A549 (cell line): ENCODE data around the gene TRAPPC2L.

ENCODE experiments used
- EHF ChIP-seq: fragments of 250-450 bp; sonication (Bioruptor Pico); IDR thresholded peaks from 2 replicates; pipeline ENCODE4 v1.5.0; 2020; ENCODE audit warnings: mild to moderate bottlenecking
- JUNB ChIP-seq: fragments of >200 bp; sonication (Bioruptor Twin); formaldehyde crosslinking; IDR thresholded peaks from 2 replicates; pipeline ENCODE4 v1.6.1; 2016
- MYC ChIP-seq: IDR thresholded peaks from 2 replicates; pipeline ENCODE4 v1.6.1; 2012; ENCODE audit warnings: mild to moderate bottlenecking, inconsistent platforms, low read length, improper control_type of control experiment, borderline replicate concordance
- RFX5 ChIP-seq: fragments of 450-650 bp; IDR thresholded peaks from 2 replicates; pipeline ENCODE4 v1.7.1; 2014; ENCODE audit warnings: antibody characterized with exemption, mild to moderate bottlenecking, moderate library complexity
- TF ChIP-seq, protein P1 (sequence below): fragments of >200 bp; sonication (Bioruptor Twin); formaldehyde crosslinking; IDR thresholded peaks from 3 replicates; pipeline ENCODE4 v1.5.1; 2016
- TF ChIP-seq, protein P2 (sequence below): IDR thresholded peaks from 2 replicates; pipeline ENCODE4 v1.6.1; 2012

- TF ChIP-seq RFX5: no peak
- TF ChIP-seq EHF (CRISPR knock-in tag): no peak
- TF ChIP-seq, protein P1, sequence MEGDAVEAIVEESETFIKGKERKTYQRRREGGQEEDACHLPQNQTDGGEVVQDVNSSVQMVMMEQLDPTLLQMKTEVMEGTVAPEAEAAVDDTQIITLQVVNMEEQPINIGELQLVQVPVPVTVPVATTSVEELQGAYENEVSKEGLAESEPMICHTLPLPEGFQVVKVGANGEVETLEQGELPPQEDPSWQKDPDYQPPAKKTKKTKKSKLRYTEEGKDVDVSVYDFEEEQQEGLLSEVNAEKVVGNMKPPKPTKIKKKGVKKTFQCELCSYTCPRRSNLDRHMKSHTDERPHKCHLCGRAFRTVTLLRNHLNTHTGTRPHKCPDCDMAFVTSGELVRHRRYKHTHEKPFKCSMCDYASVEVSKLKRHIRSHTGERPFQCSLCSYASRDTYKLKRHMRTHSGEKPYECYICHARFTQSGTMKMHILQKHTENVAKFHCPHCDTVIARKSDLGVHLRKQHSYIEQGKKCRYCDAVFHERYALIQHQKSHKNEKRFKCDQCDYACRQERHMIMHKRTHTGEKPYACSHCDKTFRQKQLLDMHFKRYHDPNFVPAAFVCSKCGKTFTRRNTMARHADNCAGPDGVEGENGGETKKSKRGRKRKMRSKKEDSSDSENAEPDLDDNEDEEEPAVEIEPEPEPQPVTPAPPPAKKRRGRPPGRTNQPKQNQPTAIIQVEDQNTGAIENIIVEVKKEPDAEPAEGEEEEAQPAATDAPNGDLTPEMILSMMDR: no peak
- TF ChIP-seq, protein P2, sequence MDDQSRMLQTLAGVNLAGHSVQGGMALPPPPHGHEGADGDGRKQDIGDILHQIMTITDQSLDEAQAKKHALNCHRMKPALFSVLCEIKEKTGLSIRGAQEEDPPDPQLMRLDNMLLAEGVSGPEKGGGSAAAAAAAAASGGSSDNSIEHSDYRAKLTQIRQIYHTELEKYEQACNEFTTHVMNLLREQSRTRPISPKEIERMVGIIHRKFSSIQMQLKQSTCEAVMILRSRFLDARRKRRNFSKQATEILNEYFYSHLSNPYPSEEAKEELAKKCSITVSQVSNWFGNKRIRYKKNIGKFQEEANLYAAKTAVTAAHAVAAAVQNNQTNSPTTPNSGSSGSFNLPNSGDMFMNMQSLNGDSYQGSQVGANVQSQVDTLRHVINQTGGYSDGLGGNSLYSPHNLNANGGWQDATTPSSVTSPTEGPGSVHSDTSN: no peak
- TF ChIP-seq JUNB: no peak
- no peak for TF ChIP-seq MYC
These were observed 21.1 kb upstream of the TRAPPC2L start for GRCh38 chr16:88835818-88836217.
